ENCODE results near the gene CDH7.

DNA sequence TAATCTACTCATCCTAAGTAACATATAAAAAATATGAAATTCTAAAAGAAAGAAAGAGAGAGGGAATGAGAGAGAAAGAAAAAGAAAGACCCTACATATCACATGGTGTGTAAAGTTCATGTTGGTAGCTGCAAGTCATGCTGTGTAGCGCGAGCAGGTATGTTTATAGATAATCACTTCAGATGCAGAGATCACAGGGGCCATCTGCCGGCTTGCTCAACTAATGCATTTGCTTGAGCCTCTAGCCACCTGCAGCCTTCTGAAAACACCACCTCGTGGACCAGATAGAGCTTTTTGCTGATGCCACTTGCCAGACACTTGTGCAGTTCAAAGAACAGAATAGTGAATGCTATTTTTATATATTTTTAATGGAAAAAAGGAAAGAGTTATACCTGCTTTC is 37.6 kb downstream of the CDH7 start:
- TF ChIP-seq, protein P1, sequence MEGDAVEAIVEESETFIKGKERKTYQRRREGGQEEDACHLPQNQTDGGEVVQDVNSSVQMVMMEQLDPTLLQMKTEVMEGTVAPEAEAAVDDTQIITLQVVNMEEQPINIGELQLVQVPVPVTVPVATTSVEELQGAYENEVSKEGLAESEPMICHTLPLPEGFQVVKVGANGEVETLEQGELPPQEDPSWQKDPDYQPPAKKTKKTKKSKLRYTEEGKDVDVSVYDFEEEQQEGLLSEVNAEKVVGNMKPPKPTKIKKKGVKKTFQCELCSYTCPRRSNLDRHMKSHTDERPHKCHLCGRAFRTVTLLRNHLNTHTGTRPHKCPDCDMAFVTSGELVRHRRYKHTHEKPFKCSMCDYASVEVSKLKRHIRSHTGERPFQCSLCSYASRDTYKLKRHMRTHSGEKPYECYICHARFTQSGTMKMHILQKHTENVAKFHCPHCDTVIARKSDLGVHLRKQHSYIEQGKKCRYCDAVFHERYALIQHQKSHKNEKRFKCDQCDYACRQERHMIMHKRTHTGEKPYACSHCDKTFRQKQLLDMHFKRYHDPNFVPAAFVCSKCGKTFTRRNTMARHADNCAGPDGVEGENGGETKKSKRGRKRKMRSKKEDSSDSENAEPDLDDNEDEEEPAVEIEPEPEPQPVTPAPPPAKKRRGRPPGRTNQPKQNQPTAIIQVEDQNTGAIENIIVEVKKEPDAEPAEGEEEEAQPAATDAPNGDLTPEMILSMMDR (IDR thresholded peaks at IDR 0.05; ENCODE audit: low read depth, low read length, poor library complexity, severe bottlenecking): no peak
- TF ChIP-seq EZH2phosphoT487 (IDR thresholded peaks at IDR 0.05; ENCODE audit: borderline replicate concordance, low read length): no peak

Measured in DOHH2 (cell line).